Spleen (tissue), 7 donors: ENCODE measurements around the gene RNASE11.

Source experiments
- POLR2A ChIP-seq, 3 donors: fragments of 450-650 bp; IDR thresholded peaks; one replicate each; pipeline ENCODE4 v1.5.1; 2017; ENCODE audit warnings: antibody characterized with exemption in 3 of 3, mild to moderate bottlenecking in 1 of 3
- POLR2AphosphoS5 ChIP-seq, 3 donors: sonication (generic); formaldehyde crosslinking; IDR thresholded peaks; one replicate each; pipeline ENCODE4 v1.5.1; 2017; ENCODE audit warnings: antibody characterized with exemption in 3 of 3
- TF ChIP-seq, protein P1 (sequence below), 11 experiments: fragments of 200-600 bp in 7 of 11; fragments of 450-650 bp in 4 of 11; sonication (generic) in 4 of 11; IDR thresholded peaks in 8 of 11; conservative IDR thresholded peaks in 3 of 11; 1 replicate in 7 of 11; 2 replicates in 4 of 11; pipeline versions ENCODE4 v1.4.0 to v1.8.0; 2016 to 2021; ENCODE audit warnings: antibody characterized with exemption in 11 of 11, inconsistent platforms in 4 of 11, mild to moderate bottlenecking in 1 of 11
- donor health status: DM: no; HTN: no; CAD: no; lungs with moderate emphysema.
- donor health status: DM: no; HTN: no; CAD: no.
- donor health status: DM: no; HTN: no; CAD: no.

DNA sequence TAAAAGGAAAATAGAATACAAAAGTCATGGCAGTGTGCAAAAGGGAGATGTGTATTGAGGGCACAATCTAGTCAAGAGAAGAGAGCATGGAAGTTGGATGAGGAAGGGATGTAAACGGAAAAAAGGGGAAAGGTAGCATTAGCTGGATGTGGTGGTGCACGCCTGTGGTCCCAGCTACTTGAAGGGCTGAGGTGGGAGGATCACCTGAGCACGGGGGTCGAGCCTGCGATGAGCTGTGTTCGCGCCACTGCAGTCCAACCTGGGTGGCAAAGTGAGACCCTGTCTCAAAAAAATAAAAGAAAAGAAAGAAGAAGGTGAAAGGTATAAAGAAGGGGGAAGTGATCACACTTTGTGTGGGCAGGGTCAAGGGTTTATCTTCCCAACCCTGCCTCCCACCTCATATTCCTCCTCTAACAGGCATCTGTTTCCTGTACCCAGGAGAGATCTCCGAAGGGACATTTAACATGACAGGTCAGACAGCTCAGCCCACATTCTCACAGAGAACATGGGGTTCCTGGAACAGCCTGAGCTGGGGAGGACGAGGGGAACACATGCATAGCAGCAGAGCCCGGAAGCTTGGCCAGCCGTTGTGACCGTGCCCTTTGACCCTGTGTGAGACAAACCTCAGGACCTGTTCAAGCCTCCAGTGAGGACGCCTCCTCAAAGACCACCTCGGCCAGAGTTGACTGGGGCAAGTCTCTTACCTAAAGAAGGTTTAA is 8.9 kb downstream of the RNASE11 start:
- TF ChIP-seq, protein P1, sequence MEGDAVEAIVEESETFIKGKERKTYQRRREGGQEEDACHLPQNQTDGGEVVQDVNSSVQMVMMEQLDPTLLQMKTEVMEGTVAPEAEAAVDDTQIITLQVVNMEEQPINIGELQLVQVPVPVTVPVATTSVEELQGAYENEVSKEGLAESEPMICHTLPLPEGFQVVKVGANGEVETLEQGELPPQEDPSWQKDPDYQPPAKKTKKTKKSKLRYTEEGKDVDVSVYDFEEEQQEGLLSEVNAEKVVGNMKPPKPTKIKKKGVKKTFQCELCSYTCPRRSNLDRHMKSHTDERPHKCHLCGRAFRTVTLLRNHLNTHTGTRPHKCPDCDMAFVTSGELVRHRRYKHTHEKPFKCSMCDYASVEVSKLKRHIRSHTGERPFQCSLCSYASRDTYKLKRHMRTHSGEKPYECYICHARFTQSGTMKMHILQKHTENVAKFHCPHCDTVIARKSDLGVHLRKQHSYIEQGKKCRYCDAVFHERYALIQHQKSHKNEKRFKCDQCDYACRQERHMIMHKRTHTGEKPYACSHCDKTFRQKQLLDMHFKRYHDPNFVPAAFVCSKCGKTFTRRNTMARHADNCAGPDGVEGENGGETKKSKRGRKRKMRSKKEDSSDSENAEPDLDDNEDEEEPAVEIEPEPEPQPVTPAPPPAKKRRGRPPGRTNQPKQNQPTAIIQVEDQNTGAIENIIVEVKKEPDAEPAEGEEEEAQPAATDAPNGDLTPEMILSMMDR (IDR thresholded peaks at IDR 0.05 in 8 of 11, conservative IDR thresholded peaks at IDR 0.05 in 3 of 11), result no peak
- no peak for TF ChIP-seq POLR2A (IDR thresholded peaks at IDR 0.05)
- no peak for TF ChIP-seq POLR2AphosphoS5 (IDR thresholded peaks at IDR 0.05)
